ENCODE measurements around the gene HOXD13.

The HOXD13 gene

GRCh38 chr2:176092270-176093144, at the start of gene HOXD13:
Gene HOXD13 (plus strand): TSS chr2:176092721. CDS start chr2:176092891, 170 bp downstream.
- no peak for DNase-seq (ENCODE audit: low read depth, low spot score)

GRCh38 chr2:176056406-176056805, 36.1 kb upstream of the HOXD13 start:
- DNase-seq (ENCODE audit: low read depth, low spot score), result no peak

- DNase-seq (ENCODE audit: low read depth, low spot score), result no peak
These were observed 28.6 kb upstream of the HOXD13 start for GRCh38 chr2:176063958-176064357.

GRCh38 chr2:176066645-176067588, 25.6 kb upstream of the HOXD13 start:
- no peak for DNase-seq (ENCODE audit: low read depth, low spot score)

- DNase-seq (ENCODE audit: low read depth, low spot score), result no peak
These were observed 24.7 kb upstream of the HOXD13 start for GRCh38 chr2:176067589-176068418.

GRCh38 chr2:176068419-176068832, 24.1 kb upstream of the HOXD13 start:
- DNase-seq (ENCODE audit: low read depth, low spot score), result no peak

GRCh38 chr2:176071330-176072291, 20.9 kb upstream of the HOXD13 start:
- no peak for DNase-seq (ENCODE audit: low read depth, low spot score)

GRCh38 chr2:176072292-176072669, 20.2 kb upstream of the HOXD13 start:
- no peak for DNase-seq (ENCODE audit: low read depth, low spot score)

GRCh38 chr2:176072951-176073904, 19.3 kb upstream of the HOXD13 start:
- DNase-seq (ENCODE audit: low read depth, low spot score), result no peak

GRCh38 chr2:176074919-176075425, 17.5 kb upstream of the HOXD13 start:
- no peak for DNase-seq (ENCODE audit: low read depth, low spot score)

GRCh38 chr2:176075481-176075880, 17.0 kb upstream of the HOXD13 start:
- no peak for DNase-seq (ENCODE audit: low read depth, low spot score)

GRCh38 chr2:176076063-176076462, 16.5 kb upstream of the HOXD13 start:
- DNase-seq (ENCODE audit: low read depth, low spot score), result no peak

GRCh38 chr2:176076796-176077195, 15.7 kb upstream of the HOXD13 start:
- no peak for DNase-seq (ENCODE audit: low read depth, low spot score)

- no peak for DNase-seq (ENCODE audit: low read depth, low spot score)
These were observed 13.8 kb upstream of the HOXD13 start for GRCh38 chr2:176078541-176079284.

GRCh38 chr2:176079285-176079830, 13.2 kb upstream of the HOXD13 start:
- no peak for DNase-seq (ENCODE audit: low read depth, low spot score)

- no peak for DNase-seq (ENCODE audit: low read depth, low spot score)
These were observed 12.5 kb upstream of the HOXD13 start for GRCh38 chr2:176079831-176080539.
